ENCODE data around the gene ST6GALNAC3. TPM values are rescaled to one million over a fixed set of nuclear protein-coding genes. Genes with fewer than 3 reads are reported as not detected.

The ST6GALNAC3 gene
- total RNA-seq, 1 experiment from 2014 or later: 2.2 TPM

DNA sequence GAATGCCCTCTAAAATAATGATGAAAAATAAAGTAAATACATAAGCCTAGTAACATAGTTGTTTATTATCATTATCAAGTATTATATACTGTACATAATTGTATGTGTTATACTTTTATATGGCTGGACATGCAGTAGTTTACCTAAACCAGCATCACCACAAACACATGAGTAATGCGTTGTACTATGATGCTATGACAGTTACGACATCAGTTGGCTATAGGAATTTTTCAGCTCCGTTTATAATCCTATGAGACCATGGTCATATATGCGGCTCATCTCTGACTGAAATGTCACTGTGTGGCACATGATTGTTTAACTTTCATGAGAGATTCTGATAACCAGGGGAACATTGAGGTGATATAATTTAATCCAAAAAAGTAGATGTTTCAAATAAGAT is 352.1 kb downstream of the ST6GALNAC3 start:
- no peaks in the 10 kb centered on the region for H3K9me2 ChIP-seq (ENCODE audit: insufficient read depth)
- no peak overlapping the region for H2AFZ ChIP-seq (ENCODE audit: low read depth, low read length, poor library complexity, severe bottlenecking)
- no peak for ATAC-seq
- H3K79me2 ChIP-seq (ENCODE audit: insufficient read depth, low read length): no peaks in the 10 kb centered on the region
- H3K4me1 ChIP-seq (ENCODE audit: control insufficient read depth in 1 of 2, insufficient read depth in 2 of 2, low read length in 2 of 2): no peaks in the 10 kb centered on the region
- no peaks in the 10 kb centered on the region for H3K36me3 ChIP-seq (ENCODE audit: control insufficient read depth in 1 of 2, insufficient read depth in 2 of 2, low read length in 2 of 2)
- no peak for DNase-seq (ENCODE audit: low read depth, low spot score)
- H3K27ac ChIP-seq (ENCODE audit: low read depth, low read length): no peak overlapping the region
- ChIA-PET RAD21 (ENCODE audit: low non-redundant PET in 1 of 2, low total read pairs in 2 of 2, uncharacterized antibody in 2 of 2, unreplicated experiment in 2 of 2) (no interaction called here), POLR2A (no interaction called here), CTCF (no interaction called here)
- no peak overlapping the region for H3K9ac ChIP-seq (ENCODE audit: low read length)
- H3K4me2 ChIP-seq (ENCODE audit: low read length): no peak overlapping the region
- no peaks in the 10 kb centered on the region for H3K9me3 ChIP-seq (ENCODE audit: control insufficient read depth in 1 of 2, insufficient read depth in 1 of 2, low read depth in 1 of 2, low read length in 2 of 2)
- TF ChIP-seq, protein P1, sequence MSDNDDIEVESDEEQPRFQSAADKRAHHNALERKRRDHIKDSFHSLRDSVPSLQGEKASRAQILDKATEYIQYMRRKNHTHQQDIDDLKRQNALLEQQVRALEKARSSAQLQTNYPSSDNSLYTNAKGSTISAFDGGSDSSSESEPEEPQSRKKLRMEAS (IDR thresholded peaks at IDR 0.05): no peak
- TF ChIP-seq ZFX (IDR thresholded peaks at IDR 0.05): no peak
- TF ChIP-seq, protein P2, sequence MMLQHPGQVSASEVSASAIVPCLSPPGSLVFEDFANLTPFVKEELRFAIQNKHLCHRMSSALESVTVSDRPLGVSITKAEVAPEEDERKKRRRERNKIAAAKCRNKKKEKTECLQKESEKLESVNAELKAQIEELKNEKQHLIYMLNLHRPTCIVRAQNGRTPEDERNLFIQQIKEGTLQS (IDR thresholded peaks at IDR 0.05): no peak
- TF ChIP-seq, protein P3, sequence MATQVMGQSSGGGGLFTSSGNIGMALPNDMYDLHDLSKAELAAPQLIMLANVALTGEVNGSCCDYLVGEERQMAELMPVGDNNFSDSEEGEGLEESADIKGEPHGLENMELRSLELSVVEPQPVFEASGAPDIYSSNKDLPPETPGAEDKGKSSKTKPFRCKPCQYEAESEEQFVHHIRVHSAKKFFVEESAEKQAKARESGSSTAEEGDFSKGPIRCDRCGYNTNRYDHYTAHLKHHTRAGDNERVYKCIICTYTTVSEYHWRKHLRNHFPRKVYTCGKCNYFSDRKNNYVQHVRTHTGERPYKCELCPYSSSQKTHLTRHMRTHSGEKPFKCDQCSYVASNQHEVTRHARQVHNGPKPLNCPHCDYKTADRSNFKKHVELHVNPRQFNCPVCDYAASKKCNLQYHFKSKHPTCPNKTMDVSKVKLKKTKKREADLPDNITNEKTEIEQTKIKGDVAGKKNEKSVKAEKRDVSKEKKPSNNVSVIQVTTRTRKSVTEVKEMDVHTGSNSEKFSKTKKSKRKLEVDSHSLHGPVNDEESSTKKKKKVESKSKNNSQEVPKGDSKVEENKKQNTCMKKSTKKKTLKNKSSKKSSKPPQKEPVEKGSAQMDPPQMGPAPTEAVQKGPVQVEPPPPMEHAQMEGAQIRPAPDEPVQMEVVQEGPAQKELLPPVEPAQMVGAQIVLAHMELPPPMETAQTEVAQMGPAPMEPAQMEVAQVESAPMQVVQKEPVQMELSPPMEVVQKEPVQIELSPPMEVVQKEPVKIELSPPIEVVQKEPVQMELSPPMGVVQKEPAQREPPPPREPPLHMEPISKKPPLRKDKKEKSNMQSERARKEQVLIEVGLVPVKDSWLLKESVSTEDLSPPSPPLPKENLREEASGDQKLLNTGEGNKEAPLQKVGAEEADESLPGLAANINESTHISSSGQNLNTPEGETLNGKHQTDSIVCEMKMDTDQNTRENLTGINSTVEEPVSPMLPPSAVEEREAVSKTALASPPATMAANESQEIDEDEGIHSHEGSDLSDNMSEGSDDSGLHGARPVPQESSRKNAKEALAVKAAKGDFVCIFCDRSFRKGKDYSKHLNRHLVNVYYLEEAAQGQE (IDR thresholded peaks at IDR 0.05; ENCODE audit: low read depth): no peak
- no peak for TF ChIP-seq FOSL1 (IDR thresholded peaks at IDR 0.05; ENCODE audit: low read depth)
- TF ChIP-seq SRF (IDR thresholded peaks at IDR 0.05; ENCODE audit: low read depth): no peak
- no peak for TF ChIP-seq EGR1 (IDR thresholded peaks at IDR 0.05; ENCODE audit: low read depth)
- TF ChIP-seq CBX3 (IDR thresholded peaks at IDR 0.05; ENCODE audit: low read depth): no peak
- TF ChIP-seq EZH2phosphoT487 (IDR thresholded peaks at IDR 0.05; ENCODE audit: borderline replicate concordance): no peak
- no peak for TF ChIP-seq RAD21 (IDR thresholded peaks at IDR 0.05; ENCODE audit: low read depth)
- TF ChIP-seq JUND (IDR thresholded peaks at IDR 0.05): no peak
- no peak for TF ChIP-seq CEBPB (IDR thresholded peaks at IDR 0.05; ENCODE audit: low read depth)
- TF ChIP-seq, protein P4, sequence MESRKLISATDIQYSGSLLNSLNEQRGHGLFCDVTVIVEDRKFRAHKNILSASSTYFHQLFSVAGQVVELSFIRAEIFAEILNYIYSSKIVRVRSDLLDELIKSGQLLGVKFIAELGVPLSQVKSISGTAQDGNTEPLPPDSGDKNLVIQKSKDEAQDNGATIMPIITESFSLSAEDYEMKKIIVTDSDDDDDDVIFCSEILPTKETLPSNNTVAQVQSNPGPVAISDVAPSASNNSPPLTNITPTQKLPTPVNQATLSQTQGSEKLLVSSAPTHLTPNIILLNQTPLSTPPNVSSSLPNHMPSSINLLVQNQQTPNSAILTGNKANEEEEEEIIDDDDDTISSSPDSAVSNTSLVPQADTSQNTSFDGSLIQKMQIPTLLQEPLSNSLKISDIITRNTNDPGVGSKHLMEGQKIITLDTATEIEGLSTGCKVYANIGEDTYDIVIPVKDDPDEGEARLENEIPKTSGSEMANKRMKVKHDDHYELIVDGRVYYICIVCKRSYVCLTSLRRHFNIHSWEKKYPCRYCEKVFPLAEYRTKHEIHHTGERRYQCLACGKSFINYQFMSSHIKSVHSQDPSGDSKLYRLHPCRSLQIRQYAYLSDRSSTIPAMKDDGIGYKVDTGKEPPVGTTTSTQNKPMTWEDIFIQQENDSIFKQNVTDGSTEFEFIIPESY (IDR thresholded peaks at IDR 0.05; ENCODE audit: extremely low read depth, insufficient replicate concordance, low read length): no peak
- TF ChIP-seq TCF7L2 (IDR thresholded peaks at IDR 0.05; ENCODE audit: borderline replicate concordance, extremely low read depth, insufficient read depth, insufficient read length): no peak
- no peaks in the 10 kb centered on the region for H4K20me1 ChIP-seq (ENCODE audit: insufficient read depth)
- no peaks in the 10 kb centered on the region; the same call in 1 of the 2 replicates for H3K27me3 ChIP-seq (ENCODE audit: insufficient read depth, low read length)
- no TSS peak for BruUV-seq (replicated peaks)
- no peak overlapping the region for H3K4me3 ChIP-seq (replicated peaks in 1 of 2; ENCODE audit: low read depth in 1 of 2, low read length in 2 of 2)
- intact Hi-C loops (cut with micrococcal nuclease): no loop called here

Data from HCT116 (cell line).